Measurements from ENCODE around the gene ICA1L. TPM values are rescaled to one million over a fixed set of nuclear protein-coding genes. Genes with fewer than 3 reads are reported as not detected.

The ICA1L gene
- total and polyA plus RNA-seq, 2 of the 8 experiments (the other 6 are each of a cell fraction or from before 2014, with no cell fraction given) = 1.1 to 3.4 TPM

GRCh38 chr2:202762556-202762955 is 109.0 kb downstream of the ICA1L start:
- no peaks in the 10 kb centered on the region for H3K79me2 ChIP-seq (ENCODE audit: control insufficient read depth in 1 of 2, insufficient read depth in 2 of 2, low read length in 2 of 2)
- H3K9me3 ChIP-seq (ENCODE audit: insufficient read depth in 2 of 2, low read depth in 1 of 2, low read length in 1 of 2) = no peaks in the 10 kb centered on the region
- no peak overlapping the region for H2BK5ac ChIP-seq (ENCODE audit: low read depth, low read length)
- H2BK12ac ChIP-seq (ENCODE audit: low read depth, low read length) = no peak overlapping the region
- H2BK15ac ChIP-seq (ENCODE audit: low read length) = no peak overlapping the region
- H3K79me1 ChIP-seq (ENCODE audit: low read depth, low read length) = no peaks in the 10 kb centered on the region
- peaks cover 0 to 25% (median 3%) of the 10 kb centered on the region in 4 experiments; a peak in 5 of 8 replicates for H3K36me3 ChIP-seq (ENCODE audit: control insufficient read depth in 2 of 4, insufficient read depth in 4 of 4, low read length in 3 of 4)
- H3K23ac ChIP-seq (ENCODE audit: insufficient read length) = no peak overlapping the region
- ChIA-PET POLR2A (ENCODE audit: partially characterized antibody) (no interaction called here), CTCF (ENCODE audit: partially characterized antibody) (interaction anchor here (1.5 kb wide), 1 partner anchor 174 kb away, joined by 6 read pairs; no protein-coding TSS in a partner anchor)
- no peak overlapping the region for H3K9ac ChIP-seq (replicated peaks in 1 of 4; ENCODE audit: extremely low read depth in 1 of 4, low read depth in 3 of 4, low read length in 3 of 4)
- H2AK5ac ChIP-seq (ENCODE audit: low read depth, low read length) = no peak overlapping the region
- no peak overlapping the region for H3K18ac ChIP-seq (ENCODE audit: extremely low read depth, low read length)
- H2AFZ ChIP-seq (ENCODE audit: low read length) = no peak overlapping the region
- WGBS, 2 experiments (ENCODE audit: extremely low coverage in 1 of 2, insufficient coverage in 1 of 2, insufficient read length in 1 of 2, insufficient replicate concordance in 2 of 2, low coverage in 1 of 2, low lambda C conversion rate in 2 of 2, missing lambda C conversion rate in 1 of 2) = 68% methylated on average over 4 of the region's 4 CpGs; no CpG with 5 or more reads in 1 of the 2 experiments
- H2BK120ac ChIP-seq (replicated peaks; ENCODE audit: low read depth, low read length) = no peak overlapping the region
- H4K91ac ChIP-seq (replicated peaks; ENCODE audit: insufficient read length, low read length) = no peak overlapping the region
- no peak overlapping the region for H3K4me3 ChIP-seq (ENCODE audit: extremely low read depth in 1 of 4, insufficient read depth in 2 of 4, low read depth in 3 of 4, low read length in 4 of 4)
- no peaks in the 10 kb centered on the region for H3K4me1 ChIP-seq (replicated peaks in 1 of 4; ENCODE audit: control insufficient read depth in 3 of 4, insufficient read depth in 4 of 4, low read length in 3 of 4)
- H4K8ac ChIP-seq (ENCODE audit: extremely low read depth, insufficient read depth, low read length) = no peak overlapping the region
- no peak overlapping the region for H4K5ac ChIP-seq (ENCODE audit: insufficient read length, low read depth, low read length)
- no peak overlapping the region for H3K4ac ChIP-seq (replicated peaks; ENCODE audit: insufficient read length, low read depth, low read length)
- H2BK20ac ChIP-seq (ENCODE audit: low read length) = no peak overlapping the region
- no peaks in the 10 kb centered on the region for H3K27me3 ChIP-seq (replicated peaks in 1 of 4; ENCODE audit: control insufficient read depth in 3 of 4, extremely low read depth in 1 of 4, insufficient read depth in 3 of 4, low read length in 3 of 4)
- no peak for TF ChIP-seq SUZ12 (IDR thresholded peaks at IDR 0.05; ENCODE audit: low read length)
- no peak for TF ChIP-seq NANOG (IDR thresholded peaks at IDR 0.05; ENCODE audit: insufficient read depth, low read depth, low read length, poor library complexity, severe bottlenecking)
- no peak for TF ChIP-seq SP2 (IDR thresholded peaks at IDR 0.05; ENCODE audit: low read length)
- no peak for TF ChIP-seq SIRT6 (IDR thresholded peaks at IDR 0.05; ENCODE audit: low read length)
- DNase-seq (ENCODE audit: low read depth in 1 of 2, low spot score in 2 of 2) (no peak), FAIRE-seq (no peak)
- no peak overlapping the region for H3K27ac ChIP-seq (ENCODE audit: low read depth, low read length)
- no peaks in the 10 kb centered on the region for H4K20me1 ChIP-seq (replicated peaks in 1 of 2; ENCODE audit: control insufficient read depth in 1 of 2, insufficient read depth in 2 of 2, low read length in 2 of 2)
- no peak overlapping the region for H3K4me2 ChIP-seq (ENCODE audit: insufficient read depth in 1 of 2, low read depth in 2 of 2, low read length in 2 of 2)
- no peak overlapping the region for H3K56ac ChIP-seq (replicated peaks; ENCODE audit: insufficient read length, low read depth, low read length)
- no peaks in the 10 kb centered on the region for H3K23me2 ChIP-seq (ENCODE audit: low read depth, low read length)
- no peak overlapping the region for H3K14ac ChIP-seq (ENCODE audit: insufficient read length)
